Measurements from ENCODE around the gene STPG1.

GRCh38 chr1:24383381-24383940 lies 30.1 kb downstream of the STPG1 start:
- TF ChIP-seq POLR2AphosphoS5 (IDR thresholded peaks at IDR 0.05; ENCODE audit: insufficient read depth, low read depth, low read length) (no peak), CTCF (IDR thresholded peaks at IDR 0.05; ENCODE audit: extremely low read depth in 1 of 2, insufficient read depth in 1 of 2, low read depth in 1 of 2, low read length in 2 of 2) (no peak), EZH2 (IDR thresholded peaks at IDR 0.05; ENCODE audit: borderline replicate concordance, low read depth, low read length, severe bottlenecking) (no peak), POLR2A (IDR thresholded peaks at IDR 0.05; ENCODE audit: low read depth, low read length) (no peak), MAX (IDR thresholded peaks at IDR 0.05; ENCODE audit: insufficient read depth, insufficient read length) (no peak)

Data from endothelial cell of umbilical vein (primary cell).